ENCODE measurements around the gene FZD7. TPM values are rescaled to one million over a fixed set of nuclear protein-coding genes. Genes with fewer than 3 reads are reported as not detected.

FZD7 gene
- polyA plus RNA-seq, 1 experiment = 42.9 TPM

DNA sequence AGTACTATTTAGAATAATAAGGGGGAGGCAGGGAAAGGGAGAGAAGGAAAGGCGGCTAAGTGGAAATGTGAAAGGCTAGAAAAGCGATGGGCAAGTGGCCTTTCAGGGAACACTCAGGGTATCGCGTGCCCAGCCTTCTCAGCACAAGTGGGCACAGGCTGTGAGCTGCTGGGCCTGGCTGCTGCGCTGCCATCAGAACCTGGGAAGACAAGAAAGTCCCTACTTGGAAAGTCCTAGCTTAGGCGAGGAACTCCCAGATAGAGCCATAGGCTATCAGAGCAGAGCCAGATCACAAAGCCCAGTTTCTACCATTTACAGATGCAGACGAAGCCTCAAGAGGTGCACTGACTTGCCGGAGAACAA, 9.8 kb upstream of the FZD7 start:
- Histone ChIP-seq H3K27me3 (ENCODE audit: control insufficient read depth, insufficient read depth, low read length) (no peaks in the 10 kb centered on the region), H3K4me3 (ENCODE audit: low read depth, low read length) (no peak overlapping the region), H3K9me3 (ENCODE audit: control insufficient read depth, insufficient read depth, low read length) (no peaks in the 10 kb centered on the region), H3K27ac (ENCODE audit: low read depth, low read length) (no peak overlapping the region)
- TF ChIP-seq, protein P1, sequence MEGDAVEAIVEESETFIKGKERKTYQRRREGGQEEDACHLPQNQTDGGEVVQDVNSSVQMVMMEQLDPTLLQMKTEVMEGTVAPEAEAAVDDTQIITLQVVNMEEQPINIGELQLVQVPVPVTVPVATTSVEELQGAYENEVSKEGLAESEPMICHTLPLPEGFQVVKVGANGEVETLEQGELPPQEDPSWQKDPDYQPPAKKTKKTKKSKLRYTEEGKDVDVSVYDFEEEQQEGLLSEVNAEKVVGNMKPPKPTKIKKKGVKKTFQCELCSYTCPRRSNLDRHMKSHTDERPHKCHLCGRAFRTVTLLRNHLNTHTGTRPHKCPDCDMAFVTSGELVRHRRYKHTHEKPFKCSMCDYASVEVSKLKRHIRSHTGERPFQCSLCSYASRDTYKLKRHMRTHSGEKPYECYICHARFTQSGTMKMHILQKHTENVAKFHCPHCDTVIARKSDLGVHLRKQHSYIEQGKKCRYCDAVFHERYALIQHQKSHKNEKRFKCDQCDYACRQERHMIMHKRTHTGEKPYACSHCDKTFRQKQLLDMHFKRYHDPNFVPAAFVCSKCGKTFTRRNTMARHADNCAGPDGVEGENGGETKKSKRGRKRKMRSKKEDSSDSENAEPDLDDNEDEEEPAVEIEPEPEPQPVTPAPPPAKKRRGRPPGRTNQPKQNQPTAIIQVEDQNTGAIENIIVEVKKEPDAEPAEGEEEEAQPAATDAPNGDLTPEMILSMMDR (IDR thresholded peaks at IDR 0.05; ENCODE audit: low read depth, low read length) = no peak
- CTCF ChIA-PET = interaction anchor here (0.7 kb wide), 1 partner anchor 229 kb away, joined by 3 read pairs; no protein-coding TSS in a partner anchor
- POLR2A ChIA-PET = no interaction called here
- DNase-seq (ENCODE audit: low read depth, low spot score) = no peak

DNA sequence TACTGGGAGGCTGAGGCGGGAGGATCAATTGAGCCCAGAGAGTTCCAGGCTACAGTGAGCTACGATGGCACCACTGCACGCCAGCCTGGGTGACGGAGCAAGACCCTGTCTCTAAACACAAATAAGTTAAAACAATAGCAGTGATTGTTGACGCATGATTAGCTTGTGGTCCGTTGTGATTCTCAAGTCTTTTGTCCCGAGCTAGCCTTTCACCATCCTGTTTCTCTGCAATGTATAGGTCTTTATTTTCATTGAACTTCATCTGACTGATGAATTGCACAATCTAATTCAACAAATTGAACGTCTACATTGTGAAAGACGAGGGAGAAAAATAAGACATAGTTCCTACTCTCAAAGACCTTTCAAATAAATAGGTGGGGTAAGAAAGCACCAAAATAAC, 8.8 kb upstream of the FZD7 start:
- H3K9me3 ChIP-seq (ENCODE audit: control insufficient read depth, insufficient read depth, low read length) = no peaks in the 10 kb centered on the region
- CTCF ChIA-PET = no interaction called here
- TF ChIP-seq, protein P1 (IDR thresholded peaks at IDR 0.05; ENCODE audit: low read depth, low read length) = no peak
- POLR2A ChIA-PET = no interaction called here
- H3K4me3 ChIP-seq (ENCODE audit: low read depth, low read length) = no peak overlapping the region
- no peak for DNase-seq (ENCODE audit: low read depth, low spot score)
- no peaks in the 10 kb centered on the region for H3K27me3 ChIP-seq (ENCODE audit: control insufficient read depth, insufficient read depth, low read length)
- no peak overlapping the region for H3K27ac ChIP-seq (ENCODE audit: low read depth, low read length)

DNA sequence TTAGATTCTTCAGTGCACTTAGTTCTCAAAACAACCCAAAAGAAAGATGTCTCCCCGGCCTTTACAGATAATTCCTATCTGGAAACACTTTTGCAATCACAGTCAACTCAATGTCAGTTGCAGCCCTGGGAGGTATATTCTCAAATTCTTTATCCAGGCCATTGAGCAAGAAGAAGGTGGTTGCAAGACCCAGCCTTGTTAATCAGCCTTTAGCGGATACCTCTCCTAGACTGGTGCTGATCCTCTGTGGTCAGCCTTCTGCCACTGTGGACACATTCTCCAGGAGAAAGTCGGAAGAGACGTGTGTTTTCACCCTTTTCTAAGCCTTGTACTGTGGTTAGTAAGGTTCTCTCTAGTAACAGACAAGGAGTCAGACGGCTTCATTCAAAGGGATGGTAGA, 7.8 kb upstream of the FZD7 start:
- H3K27ac ChIP-seq (ENCODE audit: low read depth, low read length) = no peak overlapping the region
- H3K9me3 ChIP-seq (ENCODE audit: control insufficient read depth, insufficient read depth, low read length) = no peaks in the 10 kb centered on the region
- ChIA-PET CTCF (interaction anchor here (0.9 kb wide), 1 partner anchor 21 kb away, joined by 8 read pairs; no protein-coding TSS in a partner anchor), POLR2A (no interaction called here)
- no peaks in the 10 kb centered on the region for H3K27me3 ChIP-seq (ENCODE audit: control insufficient read depth, insufficient read depth, low read length)
- no peak overlapping the region for H3K4me3 ChIP-seq (ENCODE audit: low read depth, low read length)
- TF ChIP-seq, protein P1 (IDR thresholded peaks at IDR 0.05; ENCODE audit: low read depth, low read length) = no peak
- no peak for DNase-seq (ENCODE audit: low read depth, low spot score)

DNA sequence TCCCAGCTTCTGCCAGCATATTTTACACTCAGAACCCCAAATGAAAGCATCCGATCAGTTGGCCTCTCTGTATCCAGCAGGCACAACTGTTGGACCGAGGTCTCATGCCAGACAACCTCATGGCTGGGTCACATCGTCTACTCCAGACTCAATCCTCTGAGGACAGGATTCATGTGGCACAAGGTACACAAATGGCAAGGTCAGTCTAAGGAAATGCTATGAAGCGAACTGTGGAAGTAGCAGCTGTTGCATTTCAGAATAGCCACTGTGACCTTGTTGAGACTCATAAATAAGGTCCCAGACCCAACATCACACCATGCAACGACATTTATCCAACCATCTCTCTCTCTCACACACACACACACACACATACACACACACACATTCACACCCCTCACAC, 7.1 kb upstream of the FZD7 start:
- ChIA-PET CTCF (interaction anchor here (0.9 kb wide), 1 partner anchor 22 kb away, joined by 8 read pairs; no protein-coding TSS in a partner anchor), POLR2A (no interaction called here)
- no peaks in the 10 kb centered on the region for H3K9me3 ChIP-seq (ENCODE audit: control insufficient read depth, insufficient read depth, low read length)
- TF ChIP-seq, protein P1 (IDR thresholded peaks at IDR 0.05; ENCODE audit: low read depth, low read length) = no peak
- H3K27ac ChIP-seq (ENCODE audit: low read depth, low read length) = no peak overlapping the region
- H3K4me3 ChIP-seq (ENCODE audit: low read depth, low read length) = no peak overlapping the region
- DNase-seq (ENCODE audit: low read depth, low spot score) = no peak
- H3K27me3 ChIP-seq (ENCODE audit: control insufficient read depth, insufficient read depth, low read length) = no peaks in the 10 kb centered on the region

DNA sequence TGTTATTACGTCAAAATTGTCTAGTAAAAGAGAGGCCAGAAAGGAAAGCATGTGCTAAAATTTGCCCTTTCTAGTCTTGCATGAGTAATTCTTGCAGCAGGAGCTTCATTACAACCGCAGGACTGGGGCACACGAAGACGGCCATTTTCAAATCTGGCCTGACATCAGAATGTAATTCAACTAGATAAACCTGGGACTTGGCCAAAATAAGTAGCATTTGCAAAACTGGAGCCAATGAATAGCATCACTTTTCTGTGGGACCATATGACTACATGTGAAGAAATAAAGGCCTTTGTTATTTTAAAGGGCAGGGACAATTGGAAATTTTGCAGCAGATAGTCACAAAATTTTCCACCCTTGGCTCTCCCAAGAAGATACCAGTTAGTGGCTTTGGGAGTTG, 3.0 kb upstream of the FZD7 start:
- TF ChIP-seq, protein P1 (IDR thresholded peaks at IDR 0.05; ENCODE audit: low read depth, low read length) = no peak
- POLR2A ChIA-PET = interaction anchor here (0.6 to 0.7 kb wide), 2 partner anchors 81 to 116 kb away, joined by 3 to 4 read pairs; no protein-coding TSS in a partner anchor

More for the DNA sequence above, 3.0 kb upstream of the FZD7 start:
- peak overlapping the region; percentile 21 for H3K27ac ChIP-seq (ENCODE audit: low read depth, low read length)
- H3K4me3 ChIP-seq (ENCODE audit: low read depth, low read length) = no peak overlapping the region
- no peaks in the 10 kb centered on the region for H3K27me3 ChIP-seq (ENCODE audit: control insufficient read depth, insufficient read depth, low read length)
- no peak for DNase-seq (ENCODE audit: low read depth, low spot score)
- peaks cover 2% of the 10 kb centered on the region; the same call in 1 of the 2 replicates for H3K9me3 ChIP-seq (ENCODE audit: control insufficient read depth, insufficient read depth, low read length)
- CTCF ChIA-PET = interaction anchor here (2.1 kb wide), 1 partner anchor 170 kb away, joined by 7 read pairs; no protein-coding TSS in a partner anchor

Measured in AG04450 (cell line).